Embryonic facial prominence (tissue), 1 donor: Measurements from ENCODE around the gene NDUFA7.
"Not testable (repeated sequence)": the region's sequence is repeated elsewhere in the genome, so short reads cannot be mapped to it uniquely, and the experiment has no call there.

Source experiments
- DNase-seq: peaks from one replicate; pipeline ENCODE4 v3.0.0-alpha.2; 2016; ENCODE audit errors: extremely low spot score

Gene NDUFA7

DNA sequence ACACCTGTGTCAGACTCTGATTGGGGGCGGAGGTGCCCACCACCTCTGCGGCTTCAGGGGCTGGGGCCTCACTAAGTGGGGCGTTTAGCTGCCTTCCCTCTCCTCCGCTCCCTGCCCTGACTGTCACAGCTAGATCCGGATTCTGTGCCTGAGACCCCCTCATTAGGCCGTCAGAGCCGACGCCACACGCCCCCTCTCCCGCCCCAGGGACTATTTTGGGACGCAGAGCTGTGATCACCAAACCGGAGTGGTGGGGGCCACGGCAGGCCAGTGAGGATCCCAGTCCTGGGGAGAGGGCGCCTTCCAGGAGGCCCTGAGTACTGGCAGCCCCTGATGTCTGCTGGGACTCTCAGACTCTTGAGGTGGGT is 21.1 kb upstream of the NDUFA7 start:
- DNase-seq, result no peak

DNA sequence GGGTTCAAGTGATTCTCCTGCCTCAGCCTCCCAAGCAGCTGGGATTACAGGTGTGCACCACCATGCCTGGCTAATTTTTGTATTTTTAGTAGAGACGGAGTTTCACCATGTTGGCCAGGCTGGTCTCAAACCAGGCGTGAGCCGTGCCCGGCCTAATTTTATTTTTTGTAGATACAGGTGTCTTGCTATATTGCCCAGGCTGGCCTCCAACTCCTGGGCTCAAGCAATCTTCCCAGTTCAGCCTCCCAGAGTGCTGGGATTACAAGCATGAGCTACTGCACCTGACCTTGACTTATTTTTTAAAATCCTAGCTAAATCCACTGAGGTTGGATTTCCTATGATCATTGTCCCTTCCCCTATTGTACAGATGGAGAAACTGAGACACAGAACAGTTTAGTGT is 20.3 kb upstream of the NDUFA7 start:
- not testable (repeated sequence) for DNase-seq

DNA sequence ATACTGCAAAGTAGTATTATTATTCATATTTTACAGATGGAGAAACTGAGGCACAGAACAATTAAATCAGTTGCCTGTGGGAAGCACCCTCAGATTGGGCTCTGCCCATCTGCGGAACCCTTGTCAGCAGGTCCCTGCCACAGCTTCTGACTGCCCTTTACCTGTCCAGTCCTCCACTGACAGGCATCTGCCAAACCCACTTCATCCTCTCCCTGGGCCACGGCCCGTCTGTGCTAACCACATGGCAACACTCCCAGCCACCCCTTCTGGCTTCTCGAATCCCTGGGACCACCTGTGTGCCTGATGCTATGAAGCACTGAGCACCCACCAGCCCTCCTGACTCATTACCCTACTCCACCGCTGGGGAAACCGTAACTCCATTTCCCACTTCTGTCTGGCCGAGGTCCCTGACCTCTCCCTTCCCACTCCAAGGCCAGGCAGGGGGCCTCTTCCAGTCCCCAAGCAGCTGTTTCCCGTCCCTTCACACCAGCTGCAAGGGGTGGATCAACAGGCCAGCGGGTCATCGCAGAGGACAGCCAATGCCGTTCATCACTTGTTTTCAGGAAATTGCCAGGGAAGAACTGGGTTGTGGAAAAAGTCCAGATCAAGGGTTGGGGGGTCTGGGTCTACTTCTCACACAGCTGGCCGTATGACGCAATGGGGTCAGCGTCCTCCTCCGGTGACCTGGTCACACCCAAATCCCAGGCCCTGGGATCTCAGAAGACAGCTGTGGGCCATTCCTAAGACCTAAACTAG is 19.3 kb upstream of the NDUFA7 start:
- DNase-seq, result no peak

DNA sequence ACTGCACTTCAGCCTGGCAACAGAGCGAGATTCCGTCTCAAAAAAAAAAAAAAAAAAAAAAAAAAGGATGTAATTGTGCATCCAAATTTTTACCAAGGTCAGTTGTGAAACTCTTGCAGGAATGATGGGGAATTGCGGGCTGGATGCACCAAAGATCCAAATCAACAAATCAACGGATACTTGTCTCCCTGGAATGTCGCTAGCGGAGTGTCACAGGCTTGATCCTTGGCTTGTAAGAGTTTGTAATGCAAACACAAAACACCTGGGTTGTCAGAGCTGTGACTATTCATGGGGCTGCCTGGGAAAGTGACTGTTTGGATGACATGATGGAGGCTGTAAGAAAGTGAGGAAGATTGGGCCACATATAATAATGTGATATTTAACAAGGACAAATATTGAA is 17.7 kb upstream of the NDUFA7 start:
- DNase-seq, result no peak

DNA sequence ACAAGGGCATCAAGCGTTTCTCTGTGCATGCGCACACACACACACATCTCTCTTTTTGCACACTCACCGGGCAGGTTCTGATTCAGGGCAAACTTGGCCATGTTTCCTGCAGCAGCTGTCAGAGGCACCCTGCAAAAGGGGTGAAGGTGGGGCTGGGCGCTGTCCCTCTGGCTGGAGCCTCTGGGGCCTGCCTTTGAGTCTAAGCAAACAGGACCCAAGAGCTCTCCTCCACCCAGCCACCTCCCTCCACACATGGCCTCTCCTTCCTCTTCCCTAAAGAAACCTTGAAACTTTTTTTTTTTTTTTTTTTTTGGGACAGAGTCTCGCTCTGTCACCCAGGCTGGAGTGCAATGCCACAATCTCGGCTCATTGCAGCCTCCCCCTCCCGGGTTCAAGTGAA is 16.6 kb upstream of the NDUFA7 start:
- DNase-seq, result no peak

DNA sequence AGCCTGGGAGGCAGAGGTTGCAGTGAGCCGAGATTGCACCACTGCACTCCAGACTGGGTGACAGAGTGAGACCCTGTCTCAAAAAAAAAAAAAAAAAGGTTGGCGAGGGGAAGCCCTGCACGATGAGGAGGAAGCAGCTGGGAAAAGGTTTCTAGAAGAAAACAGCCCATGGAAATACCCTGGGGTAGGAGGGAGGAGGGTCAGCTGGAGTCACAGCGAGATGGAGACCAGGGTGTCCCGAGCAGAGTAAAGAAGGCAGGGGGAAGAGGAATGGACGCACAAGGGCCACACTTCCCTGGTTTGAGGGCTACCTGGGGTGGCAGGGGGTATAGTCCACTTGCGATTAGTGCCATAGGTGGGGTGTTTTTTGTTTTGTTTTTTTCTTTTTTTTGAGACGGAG is 15.5 kb upstream of the NDUFA7 start:
- no peak for DNase-seq

DNA sequence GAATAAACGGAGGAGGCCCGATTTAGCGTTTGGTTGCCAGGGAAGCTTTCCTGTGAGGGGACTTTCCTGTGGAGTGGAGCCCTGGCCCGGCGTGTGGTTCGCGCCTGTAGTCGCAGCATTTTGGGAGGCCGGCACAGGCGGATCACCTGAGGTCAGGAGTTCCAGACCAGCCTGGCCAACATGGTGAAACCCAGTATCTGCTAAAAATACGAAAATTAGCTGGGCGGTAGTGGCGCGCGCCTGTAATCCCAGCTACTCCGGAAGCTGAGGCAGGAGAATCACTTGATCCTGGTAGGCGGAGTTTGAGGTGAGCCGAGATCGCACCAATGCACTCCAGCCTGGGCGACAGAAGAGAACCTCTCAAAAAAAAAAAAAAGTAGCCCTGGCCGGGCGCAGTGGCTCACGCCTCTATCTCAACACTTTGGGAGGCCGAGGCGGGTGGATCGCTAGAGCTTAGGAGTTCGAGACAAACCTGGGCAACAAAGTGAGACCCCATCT is 14.9 kb upstream of the NDUFA7 start:
- no peak for DNase-seq

DNA sequence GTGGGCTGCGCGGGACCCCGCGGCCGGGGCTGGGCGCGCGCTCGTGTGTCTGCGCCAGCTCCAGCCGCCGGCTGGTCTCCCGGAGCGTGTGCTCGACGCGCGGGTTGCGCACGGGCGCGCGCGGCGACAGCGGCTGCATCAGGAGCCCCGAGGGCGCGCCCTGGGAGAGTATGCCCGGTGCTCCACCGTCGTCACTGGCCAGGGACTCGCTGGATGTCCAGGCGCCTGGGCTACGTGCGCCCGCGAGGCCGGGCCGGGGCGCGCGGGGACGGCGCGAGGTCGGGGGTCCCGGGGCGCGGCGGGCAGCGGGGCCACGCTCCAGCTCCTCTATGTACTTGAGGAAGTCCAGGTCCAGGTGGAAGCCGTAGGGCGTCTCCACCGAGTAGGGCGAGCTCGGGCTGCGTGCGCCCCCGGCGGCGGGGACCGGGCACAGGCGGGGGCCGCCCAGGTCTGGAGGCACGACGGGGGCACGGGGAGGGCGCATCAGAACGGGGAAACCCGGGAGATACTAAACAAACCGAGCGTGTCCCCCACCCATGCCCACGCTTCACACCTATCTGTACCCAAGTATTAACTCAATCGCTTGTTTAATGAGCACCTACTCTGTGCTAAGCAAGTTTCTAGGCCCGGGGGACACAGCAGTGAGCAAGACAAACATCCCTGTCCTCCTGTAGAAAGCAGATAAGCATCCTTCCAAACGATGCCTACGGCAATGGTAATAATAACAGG is 14.3 kb upstream of the NDUFA7 start:
- DNase-seq, result no peak

DNA sequence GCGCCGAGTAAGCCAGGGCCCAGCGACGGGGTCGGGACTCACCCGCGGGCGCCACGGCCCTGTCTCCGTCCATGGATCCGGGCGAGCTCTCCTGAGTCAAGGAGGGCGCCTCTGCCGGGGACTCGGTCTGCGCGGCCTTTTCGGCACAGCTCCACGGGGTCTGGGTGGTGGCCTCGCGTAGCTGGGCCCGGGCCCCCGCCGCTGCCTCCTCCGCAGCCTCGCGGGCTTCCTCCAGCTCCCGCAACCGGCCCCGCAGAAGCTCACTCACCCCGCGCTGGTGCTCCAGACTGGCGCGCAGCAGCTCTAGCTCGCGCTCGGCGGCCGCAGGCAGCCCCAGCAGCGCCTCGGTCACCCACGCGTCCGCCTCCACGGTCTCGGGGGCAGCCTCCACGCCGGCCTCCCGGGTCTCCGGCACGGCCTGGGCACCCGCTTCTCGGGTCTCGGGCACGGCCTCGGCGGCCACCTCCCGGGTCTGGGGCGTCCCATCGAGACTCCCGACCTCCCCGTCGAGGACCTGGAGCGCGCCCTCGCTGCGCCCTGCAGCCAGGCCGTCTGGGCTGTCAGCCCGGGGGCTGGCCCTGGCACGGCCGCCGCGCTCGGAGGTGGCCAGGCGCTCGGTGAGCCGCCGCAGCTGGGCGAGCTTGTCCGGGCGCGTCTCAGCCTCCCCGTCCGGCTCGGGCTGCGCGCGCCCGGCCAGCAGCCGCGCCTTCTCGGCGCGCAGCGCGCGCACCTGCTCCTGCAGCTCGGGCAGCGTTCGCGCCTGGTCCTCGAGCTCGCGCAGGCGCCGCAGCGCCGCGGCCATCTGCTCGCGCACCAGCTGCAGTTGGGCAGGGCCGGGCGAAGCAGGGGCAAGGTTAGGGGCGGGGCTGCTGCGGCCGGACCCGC is 13.5 kb upstream of the NDUFA7 start:
- DNase-seq, result no peak

DNA sequence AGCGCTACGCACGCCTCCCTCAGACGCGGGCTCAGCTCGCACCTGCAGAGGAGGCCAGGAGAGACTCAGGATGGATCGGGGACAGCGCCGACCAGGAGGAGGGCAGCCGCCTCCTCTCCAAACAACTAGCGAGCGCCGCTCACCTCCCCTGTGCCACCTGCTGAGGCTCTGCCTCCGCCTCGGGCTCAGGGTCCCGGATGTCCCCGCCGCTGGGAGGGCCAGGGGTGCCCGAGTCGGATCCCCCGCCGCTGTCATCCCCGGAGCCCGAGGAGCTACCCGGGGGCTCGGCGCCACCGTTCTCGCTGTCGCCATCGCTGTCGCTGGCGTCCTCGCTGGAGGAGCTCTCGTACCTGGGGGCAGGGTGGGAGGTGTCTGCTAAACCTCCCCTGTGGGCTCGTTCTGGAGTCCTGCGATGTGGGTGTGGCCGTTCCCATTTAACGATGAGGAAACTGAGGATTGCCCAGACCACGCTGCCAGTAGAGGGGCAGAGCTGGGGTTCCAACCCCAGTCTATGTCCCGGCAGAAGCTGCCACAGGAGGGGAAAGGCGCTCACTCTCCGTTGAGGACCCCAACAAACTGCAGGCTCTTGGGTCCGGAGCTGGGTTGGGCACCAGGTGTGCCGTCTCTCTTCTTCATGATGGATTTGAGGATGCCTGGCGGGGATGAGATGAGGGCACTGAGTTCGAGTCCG is 12.7 kb upstream of the NDUFA7 start:
- no peak for DNase-seq

DNA sequence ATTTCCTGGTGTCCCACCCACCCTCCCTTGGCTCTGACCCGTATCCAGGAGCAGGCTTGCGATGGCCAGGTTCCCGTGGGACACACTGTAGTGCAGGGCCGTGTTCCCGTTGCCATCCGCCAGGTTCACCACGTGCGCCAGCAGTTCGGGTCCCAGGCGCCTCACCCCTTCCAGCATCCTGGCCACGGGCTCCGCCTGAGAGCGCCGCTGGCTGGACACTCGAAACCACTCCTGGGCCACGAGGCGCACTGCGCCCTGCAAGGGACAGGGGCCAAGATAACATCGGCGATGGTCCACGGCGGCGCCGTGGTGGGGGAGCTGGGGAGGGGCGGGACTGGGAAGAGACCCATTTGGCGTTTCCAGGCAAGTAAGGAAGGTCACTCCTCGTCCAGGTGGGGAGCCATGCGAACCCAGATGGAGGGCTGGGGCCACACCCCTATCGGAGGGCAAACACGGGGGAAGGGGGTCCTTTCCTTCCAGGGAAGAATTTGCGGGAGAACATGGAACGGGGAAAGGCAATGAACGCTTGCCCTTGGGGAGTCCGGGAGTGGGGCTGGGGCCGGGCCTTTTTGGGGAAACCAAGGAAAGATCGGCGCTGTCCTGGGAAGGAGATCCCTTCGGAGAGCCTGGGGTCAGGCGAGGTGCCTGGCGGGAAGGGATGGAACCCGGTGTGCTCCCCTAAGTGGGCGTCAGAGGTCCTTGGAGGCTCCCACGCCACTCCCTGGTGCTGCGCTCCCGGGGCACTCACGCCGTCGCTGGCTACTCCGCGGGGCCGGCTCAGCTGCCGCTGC is 12.0 kb upstream of the NDUFA7 start:
- DNase-seq, result no peak

DNA sequence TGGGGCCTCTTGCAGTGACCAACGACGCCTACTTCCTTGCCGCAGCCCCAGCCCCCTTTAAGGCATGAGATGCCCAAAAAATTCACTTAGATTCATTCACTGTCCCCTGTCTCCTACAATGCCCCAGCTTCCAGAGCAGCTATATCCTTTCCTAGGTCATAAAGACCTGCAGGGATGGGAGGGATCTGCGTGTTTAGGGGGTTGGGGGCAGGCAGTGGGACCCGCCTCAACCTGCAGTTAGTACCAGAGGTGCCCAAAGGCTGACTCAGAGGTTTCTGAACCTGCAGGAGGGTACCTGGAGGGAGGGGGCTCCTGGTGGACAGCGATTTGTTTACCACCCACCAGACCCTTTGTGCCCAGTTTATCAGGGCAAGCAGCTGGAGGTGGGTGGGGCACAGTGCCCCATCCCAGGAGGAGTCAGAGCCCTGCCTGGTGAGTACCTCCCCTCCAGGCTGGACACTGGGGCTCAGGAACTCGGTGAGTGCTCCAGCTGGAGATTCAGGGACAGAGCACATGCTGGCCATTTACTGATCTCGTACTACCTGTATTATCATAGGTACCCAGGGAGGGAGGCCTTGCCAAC is 10.2 kb upstream of the NDUFA7 start:
- DNase-seq, result no peak

DNA sequence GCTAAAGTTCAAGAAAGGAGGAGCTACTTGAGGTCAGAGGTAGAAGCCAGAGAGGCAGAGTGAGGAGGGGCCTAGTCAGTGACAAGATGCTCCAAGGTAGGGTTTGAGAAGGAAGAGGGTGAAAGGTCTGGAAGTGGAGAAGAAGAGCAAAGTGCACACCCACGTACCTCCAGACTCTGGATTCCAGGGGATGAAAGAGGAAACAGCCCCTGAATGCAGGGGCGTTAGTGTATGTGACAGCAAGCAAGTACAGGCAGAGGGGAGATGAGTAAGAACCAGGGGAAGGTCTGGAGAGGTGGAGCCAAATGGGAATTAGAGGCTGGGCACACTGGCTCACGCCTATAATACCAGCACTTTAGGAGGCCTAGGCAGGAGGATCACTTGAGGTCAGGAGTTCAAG is 8.8 kb upstream of the NDUFA7 start:
- DNase-seq, result no peak

DNA sequence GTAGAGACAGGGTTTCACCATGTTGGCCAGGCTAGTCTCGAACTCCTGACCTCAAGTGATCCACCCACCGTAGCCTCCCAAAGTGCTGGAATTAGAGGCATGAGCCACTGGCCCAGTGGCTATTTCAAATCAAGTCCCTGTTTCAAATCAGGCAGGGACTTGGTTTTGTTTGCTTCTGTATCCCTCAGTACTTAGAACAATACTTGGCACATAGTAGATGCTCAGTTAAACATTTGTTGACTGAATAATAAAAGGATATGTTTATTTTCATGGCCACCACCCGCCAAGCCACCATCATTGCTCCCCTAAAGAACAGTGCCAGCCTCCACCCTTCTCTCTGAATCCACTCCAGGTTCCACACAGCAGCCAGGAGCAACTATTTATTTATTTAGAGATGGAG is 4.3 kb upstream of the NDUFA7 start:
- no peak for DNase-seq

DNA sequence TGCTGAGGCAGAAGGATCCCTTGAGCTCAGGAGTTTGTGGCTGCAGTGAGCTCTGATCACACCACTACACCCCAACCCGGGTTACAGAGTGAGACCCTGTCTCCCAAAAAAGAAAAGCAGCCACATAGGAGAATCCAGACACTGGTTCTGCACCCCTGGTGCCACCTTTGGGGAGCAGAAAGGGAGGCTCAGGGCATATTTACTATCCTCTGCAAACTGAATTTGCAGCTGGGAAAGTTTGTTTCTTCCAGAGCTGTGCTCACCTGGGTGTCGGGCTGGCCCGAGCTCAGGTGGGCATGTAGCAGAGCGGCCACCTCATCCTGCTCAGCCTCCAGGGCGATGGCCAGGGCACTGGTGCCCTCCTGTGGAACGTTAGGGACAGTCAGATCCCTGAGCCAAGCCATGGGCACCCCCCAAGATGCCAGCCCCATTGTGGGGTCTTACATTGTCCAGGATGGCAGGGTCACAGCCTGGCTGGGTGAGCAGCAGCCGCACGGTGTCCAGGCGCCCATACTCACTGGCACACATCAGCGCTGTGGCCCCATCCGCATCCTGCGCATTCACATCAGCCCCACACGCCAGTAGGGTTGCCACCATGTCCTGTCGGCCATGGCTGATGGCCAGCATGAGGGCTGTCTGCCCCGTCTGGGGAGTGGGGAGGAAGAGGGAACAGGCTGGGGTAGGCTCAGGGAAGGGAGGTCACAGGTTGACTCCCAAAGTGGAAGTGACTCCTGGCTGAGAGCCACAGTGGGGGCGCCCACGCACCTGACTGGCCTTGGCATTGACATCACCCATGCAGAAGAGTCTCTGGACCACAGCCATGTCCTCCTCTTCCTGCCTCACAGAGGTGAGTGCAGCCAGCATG is 3.2 kb upstream of the NDUFA7 start:
- DNase-seq, result no peak

DNA sequence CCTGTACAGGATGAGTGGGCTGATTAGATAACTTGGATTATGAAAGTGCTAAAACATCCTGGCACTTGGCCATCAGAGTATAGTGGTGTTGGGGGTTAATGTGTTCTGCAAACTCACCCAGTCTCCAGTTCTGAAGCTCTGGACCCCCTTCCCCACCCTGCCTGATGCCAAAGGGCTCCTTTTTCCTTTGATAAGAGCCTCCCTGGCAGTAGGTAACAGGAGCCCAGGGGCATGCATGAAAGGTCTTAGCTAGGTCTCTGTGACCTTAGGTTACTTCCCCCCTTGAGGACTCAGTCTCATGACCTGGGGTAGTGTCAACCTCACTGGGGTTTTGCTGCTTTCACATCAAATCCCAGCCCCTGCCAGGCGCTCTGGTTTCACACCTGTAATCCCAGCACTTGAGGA is 2.6 kb upstream of the NDUFA7 start:
- no peak for DNase-seq

DNA sequence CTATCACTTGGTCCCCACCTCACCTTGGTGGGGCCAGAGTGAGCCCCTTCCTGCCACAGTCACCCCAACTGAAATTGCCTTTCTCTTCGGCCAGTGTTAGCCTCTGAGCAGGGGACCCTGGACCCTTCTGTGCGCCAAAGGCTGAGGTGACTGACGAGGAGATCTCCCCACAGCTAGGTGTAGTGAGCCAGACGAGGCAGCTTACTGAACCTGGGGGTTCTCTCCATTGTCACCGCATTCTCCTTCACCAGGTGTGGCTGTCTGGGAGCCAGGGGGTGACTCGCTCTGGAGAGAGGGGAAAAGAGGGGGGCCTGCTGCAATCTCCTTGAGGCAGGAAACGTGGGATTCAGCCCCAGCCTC is 1.4 kb upstream of the NDUFA7 start:
- no peak for DNase-seq

DNA sequence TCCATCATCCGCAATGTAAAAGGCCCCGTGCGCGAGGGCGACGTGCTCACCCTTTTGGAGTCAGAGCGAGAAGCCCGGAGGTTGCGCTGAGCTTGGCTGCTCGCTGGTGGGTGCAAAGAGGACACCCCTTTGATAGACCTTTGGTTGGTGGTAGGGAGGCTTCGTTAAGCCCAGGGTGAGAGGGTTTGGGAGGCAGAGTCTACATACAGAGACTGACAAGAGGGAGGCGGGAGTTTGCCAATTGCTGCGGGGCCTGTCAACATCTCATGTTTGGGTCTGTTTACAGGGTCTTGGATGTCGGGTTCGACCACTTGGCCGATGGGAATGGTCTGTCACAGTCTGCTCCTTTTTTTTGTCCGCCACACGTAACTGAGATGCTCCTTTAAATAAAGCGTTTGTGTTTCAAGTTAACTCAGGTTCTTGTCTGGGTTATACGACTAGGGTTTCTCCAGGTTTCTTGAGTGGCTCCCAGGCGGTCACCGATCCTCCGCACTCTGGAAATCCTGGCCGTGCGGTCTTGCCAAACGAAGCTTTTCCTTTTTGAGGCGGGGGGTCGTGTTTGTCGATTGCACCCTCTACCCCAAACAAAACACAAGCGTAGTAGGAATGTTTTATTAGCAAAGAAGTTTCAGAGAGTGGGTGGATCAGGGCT is 937 bp upstream of the NDUFA7 start:
- DNase-seq, result no peak

DNA sequence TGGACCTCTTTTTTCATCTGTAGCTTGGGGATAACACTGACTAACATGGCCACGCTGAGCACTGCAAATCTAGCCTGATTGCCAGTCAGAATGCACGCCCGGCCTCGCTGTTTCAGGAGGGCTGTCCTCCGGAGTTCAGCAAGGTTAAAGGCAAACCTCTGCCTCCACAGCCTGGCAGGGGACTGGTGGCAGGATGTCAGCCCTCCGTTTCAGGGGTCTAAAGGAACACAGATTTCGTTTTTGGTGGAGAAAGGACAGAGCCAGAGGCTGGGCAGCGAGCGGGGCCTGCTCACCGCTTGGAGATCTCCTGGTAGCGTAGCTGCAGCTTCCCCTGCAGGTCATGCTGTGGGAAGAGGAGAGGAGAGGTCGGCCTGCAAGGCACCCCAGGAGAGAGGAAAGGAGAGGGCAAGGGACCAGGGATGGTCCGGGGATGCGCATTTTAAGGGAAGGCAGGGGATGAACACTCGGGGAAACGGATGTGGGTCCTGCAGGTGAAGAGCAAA is 560 bp downstream of the NDUFA7 start:
- no peak for DNase-seq
